Measurements from ENCODE around the gene RIT2.

DNA sequence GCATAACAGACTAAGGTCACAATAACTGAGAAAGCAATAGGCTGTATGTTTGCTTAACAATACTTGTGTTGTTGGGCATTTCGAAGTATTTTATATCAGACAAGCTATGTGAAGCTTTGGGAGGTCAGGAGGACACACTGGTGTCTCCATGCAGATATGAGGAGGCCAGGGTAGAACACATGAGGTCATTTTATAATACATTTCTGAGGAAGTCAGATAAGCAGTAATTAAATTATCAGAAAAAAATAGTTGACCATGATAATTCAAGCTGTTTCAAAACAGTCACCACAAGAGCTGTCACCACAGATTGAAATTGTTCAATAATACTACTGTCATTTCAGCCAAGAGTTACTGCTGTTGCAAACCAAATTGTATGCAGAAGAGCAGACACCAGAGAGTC, 160.6 kb downstream of the RIT2 start:
- TF ChIP-seq, protein P1, sequence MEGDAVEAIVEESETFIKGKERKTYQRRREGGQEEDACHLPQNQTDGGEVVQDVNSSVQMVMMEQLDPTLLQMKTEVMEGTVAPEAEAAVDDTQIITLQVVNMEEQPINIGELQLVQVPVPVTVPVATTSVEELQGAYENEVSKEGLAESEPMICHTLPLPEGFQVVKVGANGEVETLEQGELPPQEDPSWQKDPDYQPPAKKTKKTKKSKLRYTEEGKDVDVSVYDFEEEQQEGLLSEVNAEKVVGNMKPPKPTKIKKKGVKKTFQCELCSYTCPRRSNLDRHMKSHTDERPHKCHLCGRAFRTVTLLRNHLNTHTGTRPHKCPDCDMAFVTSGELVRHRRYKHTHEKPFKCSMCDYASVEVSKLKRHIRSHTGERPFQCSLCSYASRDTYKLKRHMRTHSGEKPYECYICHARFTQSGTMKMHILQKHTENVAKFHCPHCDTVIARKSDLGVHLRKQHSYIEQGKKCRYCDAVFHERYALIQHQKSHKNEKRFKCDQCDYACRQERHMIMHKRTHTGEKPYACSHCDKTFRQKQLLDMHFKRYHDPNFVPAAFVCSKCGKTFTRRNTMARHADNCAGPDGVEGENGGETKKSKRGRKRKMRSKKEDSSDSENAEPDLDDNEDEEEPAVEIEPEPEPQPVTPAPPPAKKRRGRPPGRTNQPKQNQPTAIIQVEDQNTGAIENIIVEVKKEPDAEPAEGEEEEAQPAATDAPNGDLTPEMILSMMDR (tag by site-specific recombination; IDR thresholded peaks at IDR 0.05): no peak
- TF ChIP-seq ZNF707 (tag by site-specific recombination; IDR thresholded peaks at IDR 0.05) (no peak), ZNF274 (IDR thresholded peaks at IDR 0.05; ENCODE audit: low read length) (no peak), ZNF274 (tag by site-specific recombination; IDR thresholded peaks at IDR 0.05; ENCODE audit: borderline replicate concordance) (no peak), ZNF561 (tag by site-specific recombination; IDR thresholded peaks at IDR 0.05; ENCODE audit: borderline replicate concordance) (no peak), SETDB1 (IDR thresholded peaks at IDR 0.05; ENCODE audit: insufficient read length, low read length) (no peak)
- TF ChIP-seq, protein P2, sequence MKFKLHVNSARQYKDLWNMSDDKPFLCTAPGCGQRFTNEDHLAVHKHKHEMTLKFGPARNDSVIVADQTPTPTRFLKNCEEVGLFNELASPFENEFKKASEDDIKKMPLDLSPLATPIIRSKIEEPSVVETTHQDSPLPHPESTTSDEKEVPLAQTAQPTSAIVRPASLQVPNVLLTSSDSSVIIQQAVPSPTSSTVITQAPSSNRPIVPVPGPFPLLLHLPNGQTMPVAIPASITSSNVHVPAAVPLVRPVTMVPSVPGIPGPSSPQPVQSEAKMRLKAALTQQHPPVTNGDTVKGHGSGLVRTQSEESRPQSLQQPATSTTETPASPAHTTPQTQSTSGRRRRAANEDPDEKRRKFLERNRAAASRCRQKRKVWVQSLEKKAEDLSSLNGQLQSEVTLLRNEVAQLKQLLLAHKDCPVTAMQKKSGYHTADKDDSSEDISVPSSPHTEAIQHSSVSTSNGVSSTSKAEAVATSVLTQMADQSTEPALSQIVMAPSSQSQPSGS (tag by site-specific recombination; IDR thresholded peaks at IDR 0.05; ENCODE audit: low read depth): no peak
